K562 (cell line): ENCODE data around the gene GPR119. TPM values are rescaled to one million over a fixed set of nuclear protein-coding genes. Genes with fewer than 3 reads are reported as not detected.
A peak's percentile ranks its signal among the peaks of the same experiment; 100 is the strongest.

Source experiments
- CC2D1A ChIP-seq: fragments of 450-650 bp; IDR thresholded peaks from 2 replicates; pipeline ENCODE4 v1.6.1; 2017; ENCODE audit warnings: mild to moderate bottlenecking
- FOS ChIP-seq: IDR thresholded peaks from 3 replicates; pipeline ENCODE4 v1.6.1; 2011; ENCODE audit not compliant: insufficient read length; ENCODE audit errors: extremely low read depth
- GABPA ChIP-seq: fragments of 200-800 bp; sonication (Bioruptor generic); conservative IDR thresholded peaks from 2 replicates; pipeline ENCODE4 v1.6.1; 2016; ENCODE audit warnings: low read depth, missing genetic modification characterization, missing compliant biosample characterization
- HMGN3 ChIP-seq: IDR thresholded peaks from 2 replicates; pipeline ENCODE4 v1.6.1; 2011; ENCODE audit warnings: borderline replicate concordance, low read depth, mild to moderate bottlenecking, mixed read lengths, low read length; ENCODE audit not compliant: insufficient read length; ENCODE audit errors: extremely low read depth
- ILK ChIP-seq: fragments of 450-650 bp; IDR thresholded peaks from 2 replicates; pipeline ENCODE4 v1.6.1; 2016; ENCODE audit warnings: missing genetic modification characterization, low read depth, mild to moderate bottlenecking, missing compliant biosample characterization, moderate library complexity, borderline replicate concordance
- JUN ChIP-seq, 2 experiments: sonication (generic) in 1 of 2; formaldehyde crosslinking in 1 of 2; IDR thresholded peaks; 2 replicates each; pipeline versions ENCODE4 v1.6.1 to v1.8.0; 2012 to 2022; ENCODE audit warnings: borderline replicate concordance in 2 of 2, mild to moderate bottlenecking in 2 of 2, improper control_type of control experiment in 1 of 2, low read depth in 1 of 2, low read length in 1 of 2, missing genetic modification reagents in 1 of 2
- RFX5 ChIP-seq: IDR thresholded peaks from 2 replicates; pipeline ENCODE4 v1.6.1; 2011; ENCODE audit warnings: low read depth, mild to moderate bottlenecking, improper control_type of control experiment, low read length
- SETDB1 ChIP-seq: IDR thresholded peaks from one replicate; pipeline ENCODE4 v1.6.1; 2012; ENCODE audit warnings: low read length, control low read depth, inconsistent platforms
- STAT5A ChIP-seq: IDR thresholded peaks from 2 replicates; pipeline ENCODE4 v1.6.1; 2012; ENCODE audit warnings: low read length, inconsistent platforms, borderline replicate concordance
- TGIF2 ChIP-seq: sonication (generic); formaldehyde crosslinking; IDR thresholded peaks from 2 replicates; pipeline ENCODE4 v1.8.1; 2022; ENCODE audit warnings: mild to moderate bottlenecking, missing genetic modification reagents, moderate library complexity
- XRCC5 ChIP-seq: fragments of 200-400 bp; formaldehyde crosslinking; IDR thresholded peaks from 2 replicates; pipeline ENCODE4 v1.6.1; 2017; ENCODE audit warnings: low read depth, mild to moderate bottlenecking, low read length
- ZNF212 ChIP-seq: fragments of 450-650 bp; formaldehyde crosslinking; IDR thresholded peaks from 2 replicates; pipeline ENCODE4 v1.4.0; 2020; ENCODE audit warnings: mild to moderate bottlenecking
- polyA plus RNA-seq, 8 experiments: library from polyadenylated mRNA; depleted of rRNA in 4 of 8; stranded (reverse) in 5 of 8; unstranded in 3 of 8; fragments of >200 nt; fragmentation: Nextera tagmentation in 2 of 8; fragmentation: Illumina TruSeq in 1 of 8; extraction: Ambion mirVana in 2 of 8; extraction: Trizol in 1 of 8; gene quantifications; 2 replicates each; pipeline versions ENCODE4 v1.2.1 to v1.2.3, GENCODE V29; 2011 to 2014; ENCODE audit warnings: inconsistent platforms in 1 of 8, missing spikeins in 1 of 8
- total RNA-seq, 7 experiments: library from RNA; depleted of rRNA in 6 of 7; stranded (reverse); fragments of >200 nt in 6 of 7; fragmentation: Illumina TruSeq in 2 of 7; extraction: Trizol in 2 of 7; gene quantifications; 2 replicates each; pipeline versions ENCODE4 v1.2.1 to v1.2.3, GENCODE V29; 2011 to 2021; ENCODE audit warnings: low replicate concordance in 1 of 7
- TF ChIP-seq, protein P1 (sequence below): fragments of 250-450 bp; sonication (Bioruptor Pico); IDR thresholded peaks from 2 replicates; pipeline ENCODE4 v1.8.0; 2021; ENCODE audit warnings: mild to moderate bottlenecking, moderate library complexity
- TF ChIP-seq, protein P2 (sequence below): sonication (generic); formaldehyde crosslinking; IDR thresholded peaks from 2 replicates; pipeline ENCODE4 v1.8.0; 2022; ENCODE audit warnings: missing genetic modification reagents, mild to moderate bottlenecking, moderate library complexity, borderline replicate concordance
- TF ChIP-seq, protein P3 (sequence below): fragments of 450-650 bp; IDR thresholded peaks from one replicate; pipeline ENCODE4 v1.6.1; 2018; ENCODE audit warnings: mild to moderate bottlenecking, moderate library complexity; ENCODE audit not compliant: partially characterized antibody
- TF ChIP-seq, protein P4 (sequence below): sonication (generic); formaldehyde crosslinking; IDR thresholded peaks from 2 replicates; pipeline ENCODE4 v1.8.0; 2022; ENCODE audit warnings: mild to moderate bottlenecking, missing genetic modification reagents
- TF ChIP-seq, protein P5 (sequence below): sonication (generic); formaldehyde crosslinking; IDR thresholded peaks from 2 replicates; pipeline ENCODE4 v1.8.0; 2022; ENCODE audit warnings: mild to moderate bottlenecking, low read depth, missing genetic modification reagents

Gene GPR119
- total and polyA plus RNA-seq, 9 of the 15 experiments (the other 6 are each of a cell fraction or from before 2014, with no cell fraction given): not detected

DNA sequence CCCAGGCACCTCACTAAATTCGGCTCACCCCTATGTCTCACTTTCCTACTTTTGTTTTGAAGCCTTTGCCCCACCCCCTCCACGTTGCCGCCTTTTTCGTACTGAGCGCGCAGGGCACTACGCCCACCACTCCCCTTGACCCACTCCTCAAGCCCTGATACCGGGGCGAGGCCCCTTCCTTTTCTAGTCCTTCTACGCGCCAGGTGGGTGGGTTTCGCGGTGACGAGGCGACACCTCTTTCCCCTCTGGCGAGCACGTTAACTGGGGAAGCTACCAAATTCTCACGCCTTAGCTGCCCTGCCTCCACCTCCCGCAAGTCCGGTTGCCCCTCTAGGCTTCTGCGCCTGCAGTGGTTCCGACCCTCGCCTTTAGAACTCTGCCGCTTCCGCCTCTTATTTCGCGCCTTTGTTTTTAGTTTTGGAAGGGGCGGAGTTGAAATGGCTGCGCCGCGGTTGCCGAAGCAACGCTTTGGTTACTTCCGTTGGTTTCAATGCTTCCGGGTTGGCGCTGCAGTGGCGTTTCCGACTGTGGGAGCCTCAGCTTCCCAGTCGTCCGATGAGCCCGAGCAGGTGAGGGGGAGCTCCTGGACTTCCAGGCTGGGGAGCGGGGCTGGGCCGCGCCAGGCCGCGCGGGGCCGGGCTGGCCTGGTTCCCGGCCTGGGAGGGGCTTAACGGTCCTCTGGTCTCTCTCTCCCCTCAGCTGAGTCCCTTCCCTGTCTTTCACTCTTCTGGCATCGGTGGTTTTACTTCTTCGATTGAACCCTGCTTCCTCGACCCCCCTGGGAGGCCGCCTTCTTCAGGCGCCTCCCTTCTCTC, 45.9 kb downstream of the GPR119 start, which contains the start of gene SLC25A14 (continued):
- TF ChIP-seq TGIF2 (CRISPR knock-in tag): no peak
- TF ChIP-seq JUN (IDR thresholded peaks at IDR 0.05; ENCODE audit: borderline replicate concordance, low read depth, low read length): no peak
- TF ChIP-seq JUN (CRISPR knock-in tag; IDR thresholded peaks at IDR 0.05; ENCODE audit: borderline replicate concordance): no peak
- TF ChIP-seq SETDB1: no peak
- TF ChIP-seq, protein P1, sequence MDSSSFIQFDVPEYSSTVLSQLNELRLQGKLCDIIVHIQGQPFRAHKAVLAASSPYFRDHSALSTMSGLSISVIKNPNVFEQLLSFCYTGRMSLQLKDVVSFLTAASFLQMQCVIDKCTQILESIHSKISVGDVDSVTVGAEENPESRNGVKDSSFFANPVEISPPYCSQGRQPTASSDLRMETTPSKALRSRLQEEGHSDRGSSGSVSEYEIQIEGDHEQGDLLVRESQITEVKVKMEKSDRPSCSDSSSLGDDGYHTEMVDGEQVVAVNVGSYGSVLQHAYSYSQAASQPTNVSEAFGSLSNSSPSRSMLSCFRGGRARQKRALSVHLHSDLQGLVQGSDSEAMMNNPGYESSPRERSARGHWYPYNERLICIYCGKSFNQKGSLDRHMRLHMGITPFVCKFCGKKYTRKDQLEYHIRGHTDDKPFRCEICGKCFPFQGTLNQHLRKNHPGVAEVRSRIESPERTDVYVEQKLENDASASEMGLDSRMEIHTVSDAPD: no peak
- TF ChIP-seq, protein P2, sequence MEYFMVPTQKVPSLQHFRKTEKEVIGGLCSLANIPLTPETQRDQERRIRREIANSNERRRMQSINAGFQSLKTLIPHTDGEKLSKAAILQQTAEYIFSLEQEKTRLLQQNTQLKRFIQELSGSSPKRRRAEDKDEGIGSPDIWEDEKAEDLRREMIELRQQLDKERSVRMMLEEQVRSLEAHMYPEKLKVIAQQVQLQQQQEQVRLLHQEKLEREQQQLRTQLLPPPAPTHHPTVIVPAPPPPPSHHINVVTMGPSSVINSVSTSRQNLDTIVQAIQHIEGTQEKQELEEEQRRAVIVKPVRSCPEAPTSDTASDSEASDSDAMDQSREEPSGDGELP (CRISPR knock-in tag): peak; percentile 69; the same call in 1 of the 2 replicates
- no peak for TF ChIP-seq XRCC5
- TF ChIP-seq GABPA: peak; percentile 94
- TF ChIP-seq, protein P3, sequence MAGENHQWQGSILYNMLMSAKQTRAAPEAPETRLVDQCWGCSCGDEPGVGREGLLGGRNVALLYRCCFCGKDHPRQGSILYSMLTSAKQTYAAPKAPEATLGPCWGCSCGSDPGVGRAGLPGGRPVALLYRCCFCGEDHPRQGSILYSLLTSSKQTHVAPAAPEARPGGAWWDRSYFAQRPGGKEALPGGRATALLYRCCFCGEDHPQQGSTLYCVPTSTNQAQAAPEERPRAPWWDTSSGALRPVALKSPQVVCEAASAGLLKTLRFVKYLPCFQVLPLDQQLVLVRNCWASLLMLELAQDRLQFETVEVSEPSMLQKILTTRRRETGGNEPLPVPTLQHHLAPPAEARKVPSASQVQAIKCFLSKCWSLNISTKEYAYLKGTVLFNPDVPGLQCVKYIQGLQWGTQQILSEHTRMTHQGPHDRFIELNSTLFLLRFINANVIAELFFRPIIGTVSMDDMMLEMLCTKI: no peak
- TF ChIP-seq HMGN3: peak; percentile 50
- TF ChIP-seq ZNF212 (CRISPR knock-in tag): no peak
- TF ChIP-seq ILK: no peak
- TF ChIP-seq, protein P4, sequence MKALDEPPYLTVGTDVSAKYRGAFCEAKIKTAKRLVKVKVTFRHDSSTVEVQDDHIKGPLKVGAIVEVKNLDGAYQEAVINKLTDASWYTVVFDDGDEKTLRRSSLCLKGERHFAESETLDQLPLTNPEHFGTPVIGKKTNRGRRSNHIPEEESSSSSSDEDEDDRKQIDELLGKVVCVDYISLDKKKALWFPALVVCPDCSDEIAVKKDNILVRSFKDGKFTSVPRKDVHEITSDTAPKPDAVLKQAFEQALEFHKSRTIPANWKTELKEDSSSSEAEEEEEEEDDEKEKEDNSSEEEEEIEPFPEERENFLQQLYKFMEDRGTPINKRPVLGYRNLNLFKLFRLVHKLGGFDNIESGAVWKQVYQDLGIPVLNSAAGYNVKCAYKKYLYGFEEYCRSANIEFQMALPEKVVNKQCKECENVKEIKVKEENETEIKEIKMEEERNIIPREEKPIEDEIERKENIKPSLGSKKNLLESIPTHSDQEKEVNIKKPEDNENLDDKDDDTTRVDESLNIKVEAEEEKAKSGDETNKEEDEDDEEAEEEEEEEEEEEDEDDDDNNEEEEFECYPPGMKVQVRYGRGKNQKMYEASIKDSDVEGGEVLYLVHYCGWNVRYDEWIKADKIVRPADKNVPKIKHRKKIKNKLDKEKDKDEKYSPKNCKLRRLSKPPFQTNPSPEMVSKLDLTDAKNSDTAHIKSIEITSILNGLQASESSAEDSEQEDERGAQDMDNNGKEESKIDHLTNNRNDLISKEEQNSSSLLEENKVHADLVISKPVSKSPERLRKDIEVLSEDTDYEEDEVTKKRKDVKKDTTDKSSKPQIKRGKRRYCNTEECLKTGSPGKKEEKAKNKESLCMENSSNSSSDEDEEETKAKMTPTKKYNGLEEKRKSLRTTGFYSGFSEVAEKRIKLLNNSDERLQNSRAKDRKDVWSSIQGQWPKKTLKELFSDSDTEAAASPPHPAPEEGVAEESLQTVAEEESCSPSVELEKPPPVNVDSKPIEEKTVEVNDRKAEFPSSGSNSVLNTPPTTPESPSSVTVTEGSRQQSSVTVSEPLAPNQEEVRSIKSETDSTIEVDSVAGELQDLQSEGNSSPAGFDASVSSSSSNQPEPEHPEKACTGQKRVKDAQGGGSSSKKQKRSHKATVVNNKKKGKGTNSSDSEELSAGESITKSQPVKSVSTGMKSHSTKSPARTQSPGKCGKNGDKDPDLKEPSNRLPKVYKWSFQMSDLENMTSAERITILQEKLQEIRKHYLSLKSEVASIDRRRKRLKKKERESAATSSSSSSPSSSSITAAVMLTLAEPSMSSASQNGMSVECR (CRISPR knock-in tag): peak; percentile 66
- TF ChIP-seq STAT5A: no peak
- TF ChIP-seq FOS: no peak
- TF ChIP-seq, protein P5, sequence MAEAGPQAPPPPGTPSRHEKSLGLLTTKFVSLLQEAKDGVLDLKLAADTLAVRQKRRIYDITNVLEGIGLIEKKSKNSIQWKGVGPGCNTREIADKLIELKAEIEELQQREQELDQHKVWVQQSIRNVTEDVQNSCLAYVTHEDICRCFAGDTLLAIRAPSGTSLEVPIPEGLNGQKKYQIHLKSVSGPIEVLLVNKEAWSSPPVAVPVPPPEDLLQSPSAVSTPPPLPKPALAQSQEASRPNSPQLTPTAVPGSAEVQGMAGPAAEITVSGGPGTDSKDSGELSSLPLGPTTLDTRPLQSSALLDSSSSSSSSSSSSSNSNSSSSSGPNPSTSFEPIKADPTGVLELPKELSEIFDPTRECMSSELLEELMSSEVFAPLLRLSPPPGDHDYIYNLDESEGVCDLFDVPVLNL (CRISPR knock-in tag): peak; percentile 64; the same call in 1 of the 2 replicates
- no peak for TF ChIP-seq CC2D1A
- TF ChIP-seq RFX5: no peak
